Stimulated activated CD4-positive, alpha-beta T cell treated with anti-CD3 and anti-CD28 coated beads, Interleukin-15, amount 100 ng/mL, for 1 hour (primary cell): Measurements from ENCODE around the gene PNPT1.

ENCODE experiments used
- DNase-seq, 2 donors: peaks; one replicate each; pipeline ENCODE4 v3.0.0-alpha.2; 2020; ENCODE audit warnings: low read depth in 1 of 2, low spot score in 1 of 2

The PNPT1 gene

GRCh38 chr2:55672630-55673029, 21.0 kb downstream of the PNPT1 start:
- DNase-seq: no peak

- DNase-seq: no peak
Observed at GRCh38 chr2:55668956-55669355, 24.7 kb downstream of the PNPT1 start.

GRCh38 chr2:55653255-55653654, 40.4 kb downstream of the PNPT1 start:
- DNase-seq: no peak

DNA sequence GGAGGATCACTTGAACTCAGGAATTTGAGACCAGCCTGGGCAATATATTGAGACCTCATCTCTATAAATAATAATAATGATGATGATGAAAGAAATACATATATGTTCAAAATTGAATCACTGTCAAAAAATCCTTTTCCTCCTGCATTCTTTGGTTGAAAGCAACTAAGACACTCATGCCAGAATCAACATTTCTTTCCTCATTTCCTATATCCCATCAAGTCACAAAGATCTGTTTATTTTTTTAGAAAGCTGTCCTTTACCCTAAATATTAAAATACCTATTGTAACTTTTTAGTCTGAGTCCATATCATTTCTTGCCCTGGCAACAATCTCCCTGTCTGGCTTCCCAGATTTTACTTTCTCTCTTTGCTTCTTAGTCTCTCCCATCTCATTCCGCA, 44.4 kb downstream of the PNPT1 start:
- no peak for DNase-seq

DNA sequence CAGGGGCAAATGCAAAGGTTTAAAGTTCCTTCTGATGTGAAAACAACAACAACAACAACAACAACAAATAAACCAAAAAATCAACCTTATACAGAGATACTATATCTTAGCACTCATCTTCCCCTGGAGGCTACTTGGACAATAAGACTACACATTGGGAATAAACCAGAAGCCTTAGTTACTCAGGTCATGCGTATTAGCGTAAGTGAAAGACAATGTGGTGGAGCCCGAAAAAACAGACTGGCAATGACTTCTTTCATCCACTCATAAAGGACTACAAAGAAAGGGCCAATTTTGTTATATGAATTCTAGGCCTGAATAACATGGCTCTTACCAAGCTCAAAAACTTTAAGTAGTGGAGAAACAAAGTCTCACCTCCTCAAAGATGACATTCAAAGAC, 56.8 kb downstream of the PNPT1 start:
- no peak for DNase-seq

- no peak for DNase-seq
Observed at GRCh38 chr2:55628931-55629330, 64.7 kb downstream of the PNPT1 start.

DNA sequence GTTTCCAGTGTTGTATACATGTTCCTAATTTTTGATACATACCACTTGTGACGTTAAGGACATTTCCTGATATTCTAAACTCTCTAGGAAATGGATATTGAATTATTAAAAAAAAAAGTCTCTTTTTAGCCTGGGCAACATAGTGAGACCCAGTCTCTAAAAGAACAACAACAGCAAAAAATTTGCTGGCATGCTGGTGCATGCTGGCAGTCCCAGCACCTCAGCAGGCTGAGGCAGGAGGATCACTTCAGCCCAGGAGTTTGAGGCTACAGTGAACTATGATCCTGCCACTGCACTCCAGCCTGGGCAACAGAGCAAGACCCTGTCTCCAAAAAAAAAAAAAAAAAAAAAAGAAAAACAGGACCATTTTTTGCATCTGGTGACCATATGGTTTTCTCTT, 65.7 kb downstream of the PNPT1 start:
- no peak for DNase-seq

DNA sequence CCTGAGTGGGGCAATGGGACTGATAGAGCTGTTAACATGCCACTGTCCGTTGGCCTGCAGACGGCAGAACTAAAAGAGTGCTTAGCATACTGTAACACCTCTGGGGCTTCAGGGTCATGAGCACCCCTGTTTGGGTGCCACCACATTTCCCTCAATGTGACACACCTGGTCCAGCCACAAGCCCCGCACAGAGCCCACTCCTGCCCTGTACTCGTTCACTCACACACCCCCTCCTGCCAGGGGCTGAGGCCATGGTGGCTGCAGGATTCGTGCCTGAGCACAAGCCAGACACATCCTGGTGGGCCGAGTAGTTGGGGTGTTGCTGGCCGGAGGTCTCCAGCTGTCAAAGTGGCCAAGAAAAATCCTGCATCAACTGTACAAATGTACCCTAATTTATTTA, 71.8 kb downstream of the PNPT1 start:
- DNase-seq: no peak

GRCh38 chr2:55620123-55620779, 73.4 kb downstream of the PNPT1 start:
- no peak for DNase-seq

- peak in 1 of 2 donors; percentile 20 for DNase-seq
Observed at GRCh38 chr2:55618275-55619055, 75.2 kb downstream of the PNPT1 start.

DNA sequence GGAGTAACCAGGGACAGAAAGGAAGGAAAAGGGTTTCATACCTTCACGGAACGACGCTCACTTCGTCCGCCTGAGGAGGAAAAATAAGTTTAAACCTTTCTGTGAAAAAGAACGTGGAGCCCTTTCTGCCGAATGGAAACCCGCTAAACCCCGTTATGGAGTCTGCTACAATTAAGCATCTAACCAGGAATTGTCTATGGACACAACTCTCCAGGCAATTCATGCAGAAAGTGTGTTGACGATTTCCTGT, 75.7 kb downstream of the PNPT1 start:
- no peak for DNase-seq

DNA sequence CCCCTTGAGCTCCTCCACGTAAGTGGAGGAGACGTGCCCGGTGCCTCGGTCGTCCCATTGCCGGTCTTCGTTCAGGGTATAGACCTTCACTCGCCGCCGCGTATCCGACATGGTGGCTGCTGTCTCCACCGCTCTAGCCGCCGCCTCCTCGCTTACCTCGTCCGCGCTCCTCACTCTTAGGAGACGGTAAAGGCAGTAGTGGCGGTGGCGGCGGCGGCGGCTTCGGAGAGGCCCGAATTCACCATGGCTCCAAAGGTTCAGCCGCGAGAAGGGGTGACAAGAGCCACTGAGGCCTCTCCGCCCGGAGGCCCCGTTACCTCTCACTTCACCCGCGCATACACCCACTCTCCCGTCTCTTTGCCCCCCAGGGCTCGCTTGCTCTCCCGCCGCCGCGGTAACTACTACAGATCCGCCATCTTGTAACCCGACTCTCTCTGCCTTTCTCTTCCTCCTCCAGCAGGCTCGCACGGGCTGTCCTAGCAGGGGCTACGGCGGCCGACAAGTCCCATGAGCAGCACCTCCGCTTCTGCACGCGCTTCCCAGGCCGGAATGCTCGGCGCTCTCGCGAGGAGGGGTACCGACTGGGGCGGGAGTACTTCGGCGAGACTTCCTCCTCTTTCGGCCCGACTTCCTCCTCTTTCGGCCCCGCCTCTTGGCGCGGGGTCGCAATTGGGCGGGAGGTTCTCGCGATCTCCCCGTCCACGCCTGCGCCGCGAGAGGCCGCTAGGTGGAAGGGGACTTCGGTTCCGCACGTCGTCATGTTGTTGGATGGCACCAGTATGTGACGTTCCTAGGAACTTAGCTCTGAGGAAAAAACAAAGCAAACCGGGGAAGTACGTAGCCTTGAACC, 76.2 kb downstream of the PNPT1 start, which contains the start of gene PPP4R3B:
TSS of gene PPP4R3B (minus strand) at position 448 of the 850 bp plus-strand sequence. CDS start at position 111, 337 bp downstream.
- DNase-seq: peak; percentile 95 to 98

DNA sequence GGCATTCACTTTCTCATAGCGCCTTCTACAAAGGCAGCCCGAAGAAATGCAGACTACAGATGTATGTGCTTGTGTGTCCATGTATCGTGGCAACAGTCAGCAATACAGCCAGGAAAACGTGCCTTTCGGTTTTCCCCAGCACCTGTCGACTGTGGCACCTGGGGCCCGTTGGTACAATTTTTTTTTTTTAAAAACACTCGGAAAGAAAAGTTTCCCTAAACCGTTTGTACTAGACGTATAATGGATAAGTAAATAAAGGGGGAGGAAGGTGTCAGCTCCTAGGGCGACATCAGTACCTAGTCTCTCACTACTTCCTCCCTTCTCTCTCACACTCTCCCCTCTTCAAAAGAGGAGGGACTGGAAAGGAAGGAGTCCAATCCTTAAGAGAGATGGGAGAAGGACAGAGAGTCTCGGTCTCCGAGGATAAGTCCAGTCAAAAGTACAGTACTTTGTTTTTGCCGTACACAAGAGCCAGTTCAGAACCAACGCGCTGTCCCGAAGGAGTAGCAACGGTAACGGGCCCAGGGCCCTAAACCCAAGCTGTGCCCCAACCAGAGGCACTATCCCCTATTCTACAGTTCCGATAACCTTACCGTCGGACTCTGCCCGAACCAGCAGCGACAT, 77.0 kb downstream of the PNPT1 start:
- no peak for DNase-seq

GRCh38 chr2:55611997-55612396, 81.6 kb downstream of the PNPT1 start:
- no peak for DNase-seq

DNA sequence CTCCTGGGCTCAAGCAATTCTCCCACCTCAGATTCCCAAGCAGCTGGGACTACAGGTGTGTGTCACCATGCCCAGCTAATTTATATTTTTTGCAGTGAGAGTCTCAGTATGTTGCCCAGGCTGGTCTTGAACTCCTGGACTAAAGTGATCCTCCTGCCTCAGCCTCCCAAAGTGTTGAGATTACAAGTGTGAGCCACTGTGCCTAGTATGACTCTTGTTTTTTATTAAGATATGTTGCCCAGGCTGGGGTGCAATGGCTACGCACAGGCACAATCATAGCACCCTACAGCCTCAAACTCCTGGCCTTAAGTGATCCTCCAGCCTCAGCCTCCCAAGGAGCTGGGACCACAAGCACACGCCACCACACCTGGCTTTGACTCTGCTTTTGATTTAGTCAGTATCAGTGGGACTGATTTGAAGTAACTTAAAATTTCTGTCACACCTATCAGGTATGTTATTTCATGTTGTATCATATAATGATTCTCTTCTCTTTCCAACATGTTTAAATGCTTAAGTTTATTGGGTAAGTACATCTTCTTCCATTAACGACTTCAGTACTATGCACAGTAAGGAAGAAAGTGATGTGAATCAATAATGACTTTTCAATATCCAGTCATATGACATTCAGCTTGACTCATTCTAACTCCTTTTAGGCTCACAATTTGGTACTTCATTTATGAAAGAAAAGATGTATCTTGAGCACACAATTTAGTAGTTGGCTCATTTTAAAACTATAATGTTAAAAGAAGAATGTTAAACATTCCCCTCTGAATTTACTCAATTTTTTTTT, 82.5 kb downstream of the PNPT1 start:
- DNase-seq: no peak

- DNase-seq: no peak
Observed at GRCh38 chr2:55609938-55610578, 83.6 kb downstream of the PNPT1 start.

- no peak for DNase-seq
Observed at GRCh38 chr2:55609193-55609794, 84.3 kb downstream of the PNPT1 start.

- no peak for DNase-seq
Observed at GRCh38 chr2:55607717-55608116, 85.9 kb downstream of the PNPT1 start.

DNA sequence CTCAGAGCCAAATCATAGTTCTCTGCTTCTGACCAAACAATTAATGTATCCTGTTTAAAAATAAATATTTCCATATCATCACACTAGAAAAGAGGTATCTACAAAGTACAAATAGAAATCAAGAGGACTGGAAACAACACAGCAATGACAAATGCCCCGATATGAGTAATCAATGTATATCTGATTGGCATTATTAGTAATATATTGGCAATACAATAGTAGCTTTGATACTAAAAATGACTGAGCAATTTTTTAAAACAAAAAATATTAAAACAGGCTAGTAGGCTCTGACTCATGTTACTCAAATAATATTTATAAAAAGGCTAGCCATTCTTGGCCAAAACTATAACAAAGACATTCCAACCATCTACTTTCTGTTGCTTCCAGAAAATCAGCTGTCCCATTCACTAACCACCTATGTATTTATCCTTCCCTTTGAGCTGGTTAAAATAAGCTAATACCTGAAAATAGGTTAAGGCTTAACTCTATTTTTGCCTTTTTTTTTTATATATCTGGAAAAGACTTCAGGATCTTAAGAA, 89.5 kb downstream of the PNPT1 start:
- DNase-seq: no peak

DNA sequence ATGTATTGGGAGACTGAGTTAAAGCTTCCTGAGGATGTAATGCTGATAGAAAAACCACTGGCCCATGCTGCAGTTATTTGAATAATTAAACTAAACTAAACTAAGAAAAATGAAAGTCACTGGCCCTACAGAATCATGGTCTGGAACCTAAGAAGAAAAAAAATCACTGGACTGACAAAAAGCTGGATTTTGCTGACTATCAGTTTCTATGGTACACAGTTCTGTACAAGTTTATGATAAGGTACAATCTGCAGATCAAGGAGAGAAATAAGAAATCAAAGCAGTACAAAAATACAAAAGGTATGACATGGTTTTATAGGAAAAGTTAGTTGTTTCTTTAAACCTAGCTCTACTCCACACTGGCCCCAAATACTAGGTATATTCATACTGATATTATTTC, 91.8 kb downstream of the PNPT1 start:
- no peak for DNase-seq
